SK-N-SH treated with all-trans-retinoic acid at 6 μM for 48 hours (cell line): ENCODE results near the gene GGTA1.

Source experiments
- ATAC-seq: fragments of 200-7000 bp; cut with Tn5 transposase; 3 replicates; pipeline ENCODE4 v1.9.1; 2020; ENCODE audit warnings: mild to moderate bottlenecking, moderate library complexity
- ARNTL ChIP-seq: fragments of 450-650 bp; formaldehyde crosslinking; IDR thresholded peaks from 2 replicates; pipeline ENCODE4 v1.5.0; 2020; ENCODE audit warnings: low read depth, mild to moderate bottlenecking, moderate library complexity, borderline replicate concordance
- BACH2 ChIP-seq: fragments of 250-450 bp; sonication (Bioruptor Pico); IDR thresholded peaks from 2 replicates; pipeline ENCODE4 v1.9.0; 2021; ENCODE audit warnings: mild to moderate bottlenecking, borderline replicate concordance
- CSDC2 ChIP-seq: fragments of 250-450 bp; sonication (Bioruptor Pico); IDR thresholded peaks from 2 replicates; pipeline ENCODE4 v1.5.0; 2020; ENCODE audit warnings: mild to moderate bottlenecking, moderate library complexity
- GLIS3 ChIP-seq: fragments of 250-450 bp; sonication (Bioruptor Pico); IDR thresholded peaks from 2 replicates; pipeline ENCODE4 v1.5.0; 2020; ENCODE audit warnings: mild to moderate bottlenecking, moderate library complexity
- ISL1 ChIP-seq: fragments of 250-450 bp; sonication (Bioruptor Pico); IDR thresholded peaks from 2 replicates; pipeline ENCODE4 v2.1.2; 2022; ENCODE audit warnings: mild to moderate bottlenecking, moderate library complexity
- OSR1 ChIP-seq: fragments of 250-450 bp; sonication (Bioruptor Pico); IDR thresholded peaks from 2 replicates; pipeline ENCODE4 v1.8.0; 2022; ENCODE audit warnings: moderate library complexity, mild to moderate bottlenecking, inconsistent platforms
- PPARA ChIP-seq: fragments of 250-450 bp; sonication (Bioruptor Pico); IDR thresholded peaks from 2 replicates; pipeline ENCODE4 v1.5.0; 2020; ENCODE audit warnings: mild to moderate bottlenecking, borderline replicate concordance
- SNAI2 ChIP-seq: fragments of 250-450 bp; sonication (Bioruptor Pico); IDR thresholded peaks from 2 replicates; pipeline ENCODE4 v1.5.0; 2020; ENCODE audit warnings: mild to moderate bottlenecking, moderate library complexity
- TCF4 ChIP-seq: fragments of 250-450 bp; sonication (Bioruptor Pico); IDR thresholded peaks from 2 replicates; pipeline ENCODE4 v1.8.0; 2021; ENCODE audit warnings: mild to moderate bottlenecking, moderate library complexity, borderline replicate concordance
- TSHZ2 ChIP-seq: fragments of 250-450 bp; sonication (Bioruptor Pico); IDR thresholded peaks from 2 replicates; pipeline ENCODE4 v1.5.0; 2020; ENCODE audit warnings: mild to moderate bottlenecking, moderate library complexity
- ZC3H10 ChIP-seq: fragments of 250-450 bp; sonication (Bioruptor Pico); IDR thresholded peaks from 2 replicates; pipeline ENCODE4 v1.5.1; 2021; ENCODE audit warnings: mild to moderate bottlenecking, moderate library complexity
- ZFP3 ChIP-seq: fragments of 250-450 bp; sonication (Bioruptor Pico); IDR thresholded peaks from 2 replicates; pipeline ENCODE4 v1.5.0; 2020; ENCODE audit warnings: mild to moderate bottlenecking, moderate library complexity
- ZFP30 ChIP-seq: fragments of 450-650 bp; formaldehyde crosslinking; IDR thresholded peaks from 2 replicates; pipeline ENCODE4 v1.5.0; 2022; ENCODE audit warnings: mild to moderate bottlenecking, moderate library complexity
- ZNF565 ChIP-seq: fragments of 450-650 bp; formaldehyde crosslinking; conservative IDR thresholded peaks from 2 replicates; pipeline ENCODE4 v1.5.0; 2020; ENCODE audit warnings: low read depth, mild to moderate bottlenecking, moderate library complexity
- ZNF70 ChIP-seq: fragments of 450-650 bp; formaldehyde crosslinking; IDR thresholded peaks from 2 replicates; pipeline ENCODE4 v1.5.0; 2020; ENCODE audit warnings: mild to moderate bottlenecking, moderate library complexity
- ZNF8 ChIP-seq: fragments of 450-650 bp; formaldehyde crosslinking; IDR thresholded peaks from 2 replicates; pipeline ENCODE4 v1.5.0; 2020; ENCODE audit warnings: mild to moderate bottlenecking, moderate library complexity
- TF ChIP-seq, protein P1 (sequence below): fragments of 250-450 bp; sonication (Bioruptor Pico); IDR thresholded peaks from 2 replicates; pipeline ENCODE4 v1.8.0; 2021; ENCODE audit warnings: low read depth, mild to moderate bottlenecking, moderate library complexity, borderline replicate concordance
- TF ChIP-seq, protein P2 (sequence below): fragments of 250-450 bp; sonication (Bioruptor Pico); IDR thresholded peaks from 2 replicates; pipeline ENCODE4 v1.8.0; 2020; ENCODE audit warnings: mild to moderate bottlenecking, moderate library complexity, borderline replicate concordance
- TF ChIP-seq, protein P3 (sequence below): fragments of 250-450 bp; sonication (Bioruptor Pico); IDR thresholded peaks from 2 replicates; pipeline ENCODE4 v1.5.1; 2020; ENCODE audit warnings: low read depth, mild to moderate bottlenecking, moderate library complexity
- TF ChIP-seq, protein P4 (sequence below): fragments of 250-450 bp; sonication (Bioruptor Pico); IDR thresholded peaks from 2 replicates; pipeline ENCODE4 v1.5.1; 2021; ENCODE audit warnings: mild to moderate bottlenecking, moderate library complexity

The GGTA1 gene

GRCh38 chr9:121478816-121479676 is 20.6 kb downstream of the GGTA1 start:
- ATAC-seq = no peak
- TF ChIP-seq TCF4 (CRISPR knock-in tag) (no peak), ISL1 (CRISPR knock-in tag) (no peak), ARNTL (CRISPR knock-in tag) (no peak), ZNF565 (CRISPR knock-in tag) (no peak), BACH2 (CRISPR knock-in tag) (no peak), ZNF8 (CRISPR knock-in tag) (no peak), CSDC2 (CRISPR knock-in tag) (no peak), ZFP3 (CRISPR knock-in tag) (no peak), ZFP30 (CRISPR knock-in tag) (no peak), TSHZ2 (no peak), ZNF70 (CRISPR knock-in tag) (no peak), PPARA (CRISPR knock-in tag) (no peak)
- TF ChIP-seq, protein P1, sequence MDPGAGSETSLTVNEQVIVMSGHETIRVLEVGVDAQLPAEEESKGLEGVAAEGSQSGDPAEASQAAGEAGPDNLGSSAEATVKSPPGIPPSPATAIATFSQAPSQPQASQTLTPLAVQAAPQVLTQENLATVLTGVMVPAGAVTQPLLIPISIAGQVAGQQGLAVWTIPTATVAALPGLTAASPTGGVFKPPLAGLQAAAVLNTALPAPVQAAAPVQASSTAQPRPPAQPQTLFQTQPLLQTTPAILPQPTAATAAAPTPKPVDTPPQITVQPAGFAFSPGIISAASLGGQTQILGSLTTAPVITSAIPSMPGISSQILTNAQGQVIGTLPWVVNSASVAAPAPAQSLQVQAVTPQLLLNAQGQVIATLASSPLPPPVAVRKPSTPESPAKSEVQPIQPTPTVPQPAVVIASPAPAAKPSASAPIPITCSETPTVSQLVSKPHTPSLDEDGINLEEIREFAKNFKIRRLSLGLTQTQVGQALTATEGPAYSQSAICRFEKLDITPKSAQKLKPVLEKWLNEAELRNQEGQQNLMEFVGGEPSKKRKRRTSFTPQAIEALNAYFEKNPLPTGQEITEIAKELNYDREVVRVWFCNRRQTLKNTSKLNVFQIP (CRISPR knock-in tag) = no peak
- TF ChIP-seq, protein P2, sequence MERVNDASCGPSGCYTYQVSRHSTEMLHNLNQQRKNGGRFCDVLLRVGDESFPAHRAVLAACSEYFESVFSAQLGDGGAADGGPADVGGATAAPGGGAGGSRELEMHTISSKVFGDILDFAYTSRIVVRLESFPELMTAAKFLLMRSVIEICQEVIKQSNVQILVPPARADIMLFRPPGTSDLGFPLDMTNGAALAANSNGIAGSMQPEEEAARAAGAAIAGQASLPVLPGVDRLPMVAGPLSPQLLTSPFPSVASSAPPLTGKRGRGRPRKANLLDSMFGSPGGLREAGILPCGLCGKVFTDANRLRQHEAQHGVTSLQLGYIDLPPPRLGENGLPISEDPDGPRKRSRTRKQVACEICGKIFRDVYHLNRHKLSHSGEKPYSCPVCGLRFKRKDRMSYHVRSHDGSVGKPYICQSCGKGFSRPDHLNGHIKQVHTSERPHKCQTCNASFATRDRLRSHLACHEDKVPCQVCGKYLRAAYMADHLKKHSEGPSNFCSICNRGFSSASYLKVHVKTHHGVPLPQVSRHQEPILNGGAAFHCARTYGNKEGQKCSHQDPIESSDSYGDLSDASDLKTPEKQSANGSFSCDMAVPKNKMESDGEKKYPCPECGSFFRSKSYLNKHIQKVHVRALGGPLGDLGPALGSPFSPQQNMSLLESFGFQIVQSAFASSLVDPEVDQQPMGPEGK (CRISPR knock-in tag) = no peak
- TF ChIP-seq, protein P3, sequence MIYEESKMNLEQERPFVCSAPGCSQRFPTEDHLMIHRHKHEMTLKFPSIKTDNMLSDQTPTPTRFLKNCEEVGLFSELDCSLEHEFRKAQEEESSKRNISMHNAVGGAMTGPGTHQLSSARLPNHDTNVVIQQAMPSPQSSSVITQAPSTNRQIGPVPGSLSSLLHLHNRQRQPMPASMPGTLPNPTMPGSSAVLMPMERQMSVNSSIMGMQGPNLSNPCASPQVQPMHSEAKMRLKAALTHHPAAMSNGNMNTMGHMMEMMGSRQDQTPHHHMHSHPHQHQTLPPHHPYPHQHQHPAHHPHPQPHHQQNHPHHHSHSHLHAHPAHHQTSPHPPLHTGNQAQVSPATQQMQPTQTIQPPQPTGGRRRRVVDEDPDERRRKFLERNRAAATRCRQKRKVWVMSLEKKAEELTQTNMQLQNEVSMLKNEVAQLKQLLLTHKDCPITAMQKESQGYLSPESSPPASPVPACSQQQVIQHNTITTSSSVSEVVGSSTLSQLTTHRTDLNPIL (CRISPR knock-in tag) = no peak
- TF ChIP-seq, protein P4, sequence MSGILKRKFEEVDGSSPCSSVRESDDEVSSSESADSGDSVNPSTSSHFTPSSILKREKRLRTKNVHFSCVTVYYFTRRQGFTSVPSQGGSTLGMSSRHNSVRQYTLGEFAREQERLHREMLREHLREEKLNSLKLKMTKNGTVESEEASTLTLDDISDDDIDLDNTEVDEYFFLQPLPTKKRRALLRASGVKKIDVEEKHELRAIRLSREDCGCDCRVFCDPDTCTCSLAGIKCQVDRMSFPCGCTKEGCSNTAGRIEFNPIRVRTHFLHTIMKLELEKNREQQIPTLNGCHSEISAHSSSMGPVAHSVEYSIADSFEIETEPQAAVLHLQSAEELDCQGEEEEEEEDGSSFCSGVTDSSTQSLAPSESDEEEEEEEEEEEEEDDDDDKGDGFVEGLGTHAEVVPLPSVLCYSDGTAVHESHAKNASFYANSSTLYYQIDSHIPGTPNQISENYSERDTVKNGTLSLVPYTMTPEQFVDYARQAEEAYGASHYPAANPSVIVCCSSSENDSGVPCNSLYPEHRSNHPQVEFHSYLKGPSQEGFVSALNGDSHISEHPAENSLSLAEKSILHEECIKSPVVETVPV = no peak

DNA sequence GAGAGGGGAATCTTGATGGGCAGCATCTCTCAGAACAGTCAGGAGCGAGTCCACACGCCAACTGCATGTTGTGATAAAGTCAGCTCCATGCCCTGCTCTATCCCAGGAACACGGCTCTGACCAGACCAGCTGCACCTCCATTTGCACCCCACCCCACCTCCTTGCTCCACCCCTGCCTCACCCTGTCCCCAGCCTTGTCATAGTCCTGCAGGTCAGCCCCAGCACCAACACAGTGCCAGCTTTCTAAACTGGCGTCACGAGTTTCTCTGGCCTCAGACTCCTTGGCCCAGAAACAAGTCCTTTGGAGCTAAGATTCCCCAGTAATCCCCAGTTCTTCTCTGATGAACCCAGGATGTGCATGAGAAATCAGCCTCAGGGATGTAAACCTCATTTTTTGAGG is 23.5 kb downstream of the GGTA1 start:
- ATAC-seq = no peak
- TF ChIP-seq GLIS3 (CRISPR knock-in tag) (no peak), PPARA (CRISPR knock-in tag) (no peak), SNAI2 (CRISPR knock-in tag) (no peak), ZC3H10 (no peak), ZNF565 (CRISPR knock-in tag) (no peak), TSHZ2 (no peak), ARNTL (CRISPR knock-in tag) (no peak), OSR1 (no peak)
- TF ChIP-seq, protein P2 (CRISPR knock-in tag) = no peak
- TF ChIP-seq, protein P1 (CRISPR knock-in tag) = no peak
- TF ChIP-seq, protein P3 (CRISPR knock-in tag) = no peak
